GM13977 (cell line): ENCODE measurements around the gene CCDC167.

ENCODE experiments used
- DNase-seq: peaks from one replicate; pipeline ENCODE4 v3.0.0; 2012; ENCODE audit warnings: low spot score
- in situ Hi-C: fragments of 300-500 bp; cut with MboI; formaldehyde crosslinking; loops from one replicate; pipeline ENCODE4 v1.12.0; 2022; ENCODE audit warnings: low sequenced_read_pairs, low pct_unique_long_range_greater_than_20kb, mixed read lengths, inconsistent platforms; ENCODE audit not compliant: unreplicated experiment
- TF ChIP-seq, protein P1 (sequence below): IDR thresholded peaks from 2 replicates; pipeline ENCODE4 v1.5.1; 2012; ENCODE audit warnings: mild to moderate bottlenecking, control low read depth; ENCODE audit not compliant: insufficient read depth; ENCODE audit errors: extremely low read depth, missing control alignments

The CCDC167 gene

GRCh38 chr6:37537548-37537947 lies 37.9 kb upstream of the CCDC167 start:
- in situ Hi-C loops: no loop called here
- TF ChIP-seq, protein P1, sequence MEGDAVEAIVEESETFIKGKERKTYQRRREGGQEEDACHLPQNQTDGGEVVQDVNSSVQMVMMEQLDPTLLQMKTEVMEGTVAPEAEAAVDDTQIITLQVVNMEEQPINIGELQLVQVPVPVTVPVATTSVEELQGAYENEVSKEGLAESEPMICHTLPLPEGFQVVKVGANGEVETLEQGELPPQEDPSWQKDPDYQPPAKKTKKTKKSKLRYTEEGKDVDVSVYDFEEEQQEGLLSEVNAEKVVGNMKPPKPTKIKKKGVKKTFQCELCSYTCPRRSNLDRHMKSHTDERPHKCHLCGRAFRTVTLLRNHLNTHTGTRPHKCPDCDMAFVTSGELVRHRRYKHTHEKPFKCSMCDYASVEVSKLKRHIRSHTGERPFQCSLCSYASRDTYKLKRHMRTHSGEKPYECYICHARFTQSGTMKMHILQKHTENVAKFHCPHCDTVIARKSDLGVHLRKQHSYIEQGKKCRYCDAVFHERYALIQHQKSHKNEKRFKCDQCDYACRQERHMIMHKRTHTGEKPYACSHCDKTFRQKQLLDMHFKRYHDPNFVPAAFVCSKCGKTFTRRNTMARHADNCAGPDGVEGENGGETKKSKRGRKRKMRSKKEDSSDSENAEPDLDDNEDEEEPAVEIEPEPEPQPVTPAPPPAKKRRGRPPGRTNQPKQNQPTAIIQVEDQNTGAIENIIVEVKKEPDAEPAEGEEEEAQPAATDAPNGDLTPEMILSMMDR: no peak
- no peak for DNase-seq

- in situ Hi-C loops: no loop called here
- DNase-seq: no peak
- TF ChIP-seq, protein P1: no peak
Observed at GRCh38 chr6:37536491-37537190, 36.9 kb upstream of the CCDC167 start.

GRCh38 chr6:37535759-37536490 lies 36.2 kb upstream of the CCDC167 start:
- TF ChIP-seq, protein P1: peak; percentile 63
- in situ Hi-C loops: no loop called here
- peak; percentile 59 for DNase-seq

DNA sequence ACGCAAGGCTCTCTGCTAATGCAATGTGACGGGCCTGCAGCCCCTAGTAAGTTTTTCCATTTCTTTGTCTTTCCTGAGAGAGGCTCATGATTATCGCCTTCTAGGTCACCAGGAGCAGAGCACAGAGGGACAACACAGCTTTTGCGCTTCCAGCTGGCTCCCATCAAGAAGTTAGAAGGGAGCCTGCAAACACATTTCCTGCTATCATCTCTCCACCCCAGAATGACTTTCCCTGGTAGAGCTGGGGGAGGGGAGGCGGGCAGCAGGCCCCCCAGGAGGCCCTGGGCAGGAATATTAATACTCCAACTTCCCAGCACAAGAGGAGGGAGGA lies 35.7 kb upstream of the CCDC167 start:
- TF ChIP-seq, protein P1: no peak
- DNase-seq: no peak
- in situ Hi-C loops: no loop called here

- no peak for DNase-seq
- in situ Hi-C loops: no loop called here
- TF ChIP-seq, protein P1: no peak
Observed at GRCh38 chr6:37534893-37535292, 35.2 kb upstream of the CCDC167 start.

GRCh38 chr6:37532122-37532521 lies 32.4 kb upstream of the CCDC167 start:
- no peak for DNase-seq
- in situ Hi-C loops: no loop called here
- TF ChIP-seq, protein P1: no peak
